Neutrophil (primary cell): ENCODE measurements around the gene SELENOT.

Source experiments
- H3K27ac ChIP-seq: fragments of 200-600 bp; sonication (generic); 2 replicates; pipeline ENCODE4 v1.5.1; 2016; ENCODE audit warnings: mild to moderate bottlenecking, moderate library complexity
- H3K27me3 ChIP-seq: fragments of 200-600 bp; sonication (generic); 2 replicates; pipeline ENCODE4 v1.6.0; 2016; ENCODE audit warnings: mild to moderate bottlenecking
- H3K36me3 ChIP-seq: fragments of 200-600 bp; sonication (generic); 2 replicates; pipeline ENCODE4 v1.5.1; 2017
- H3K4me1 ChIP-seq, 2 experiments: fragments of 200-600 bp in 1 of 2; sonication (generic) in 1 of 2; 1 replicate in 1 of 2; 2 replicates in 1 of 2; pipeline versions ENCODE4 v1.5.1 to v1.6.1; 2013 to 2016; ENCODE audit warnings: low read depth in 1 of 2, low read length in 1 of 2, mild to moderate bottlenecking in 1 of 2, moderate library complexity in 1 of 2; ENCODE audit not compliant: control insufficient read depth in 1 of 2, insufficient read depth in 1 of 2
- H3K4me3 ChIP-seq, 2 experiments: fragments of 200-600 bp in 1 of 2; sonication (generic) in 1 of 2; 1 replicate in 1 of 2; 2 replicates in 1 of 2; pipeline ENCODE4 v1.5.1; 2013 to 2016; ENCODE audit warnings: low read depth in 1 of 2, low read length in 1 of 2, mild to moderate bottlenecking in 1 of 2, moderate library complexity in 1 of 2
- H3K9me3 ChIP-seq: fragments of 200-600 bp; sonication (generic); 2 replicates; pipeline ENCODE4 v1.5.1; 2016
- CTCF ChIP-seq: fragments of 200-600 bp; sonication (generic); IDR thresholded peaks from 2 replicates; pipeline ENCODE4 v1.5.1; 2016; ENCODE audit warnings: antibody characterized with exemption

Gene SELENOT

GRCh38 chr3:150610785-150611184 lies 7.7 kb downstream of the SELENOT start:
- Histone ChIP-seq H3K9me3 (no peaks in the 10 kb centered on the region), H3K4me3 (no peak overlapping the region), H3K27me3 (no peaks in the 10 kb centered on the region), H3K36me3 (peaks cover 10% of the 10 kb centered on the region), H3K4me1 (peaks cover 30 to 37% of the 10 kb centered on the region in 2 experiments), H3K27ac (peak overlapping the region; percentile 37)
- no peak for TF ChIP-seq CTCF

GRCh38 chr3:150611666-150612065 lies 8.5 kb downstream of the SELENOT start:
- Histone ChIP-seq H3K9me3 (no peaks in the 10 kb centered on the region), H3K4me1 (peaks cover 21 to 29% of the 10 kb centered on the region in 2 experiments), H3K27me3 (no peaks in the 10 kb centered on the region), H3K36me3 (peaks cover 12% of the 10 kb centered on the region), H3K4me3 (no peak overlapping the region), H3K27ac (no peak overlapping the region)
- no peak for TF ChIP-seq CTCF

- TF ChIP-seq CTCF: no peak
- no peak overlapping the region for H3K4me3 ChIP-seq
- H3K36me3 ChIP-seq: peaks cover 14% of the 10 kb centered on the region
- H3K4me1 ChIP-seq: peaks cover 13 to 21% of the 10 kb centered on the region in 2 experiments
- no peaks in the 10 kb centered on the region for H3K27me3 ChIP-seq
- no peaks in the 10 kb centered on the region for H3K9me3 ChIP-seq
- no peak overlapping the region for H3K27ac ChIP-seq
These were observed 9.4 kb downstream of the SELENOT start for GRCh38 chr3:150612494-150612893.

- TF ChIP-seq CTCF: no peak
- Histone ChIP-seq H3K27ac (peak overlapping the region; percentile 24), H3K4me3 (no peak overlapping the region), H3K27me3 (no peaks in the 10 kb centered on the region), H3K9me3 (no peaks in the 10 kb centered on the region), H3K4me1 (peaks cover 11 to 21% of the 10 kb centered on the region in 2 experiments), H3K36me3 (peaks cover 14% of the 10 kb centered on the region)
These were observed 9.9 kb downstream of the SELENOT start for GRCh38 chr3:150613034-150613433.

GRCh38 chr3:150613709-150614480 lies 10.8 kb downstream of the SELENOT start:
- H3K36me3 ChIP-seq: peaks cover 21% of the 10 kb centered on the region

More at GRCh38 chr3:150613709-150614480, 10.8 kb downstream of the SELENOT start:
- TF ChIP-seq CTCF: no peak
- H3K4me1 ChIP-seq: peaks cover 11 to 21% of the 10 kb centered on the region in 2 experiments
- H3K4me3 ChIP-seq: no peak overlapping the region
- H3K27ac ChIP-seq: no peak overlapping the region
- H3K9me3 ChIP-seq: no peaks in the 10 kb centered on the region
- no peaks in the 10 kb centered on the region for H3K27me3 ChIP-seq
